Suprapubic skin (tissue), 4 donors: ENCODE measurements around the gene CAPNS2.

Experiments
- CTCF ChIP-seq, 2 donors: fragments of 200-600 bp in 1 of 2; fragments of 450-650 bp in 1 of 2; sonication (generic) in 1 of 2; IDR thresholded peaks; one replicate each; pipeline ENCODE4 v1.5.1; 2016 to 2019; ENCODE audit warnings: antibody characterized with exemption in 2 of 2, mild to moderate bottlenecking in 1 of 2, moderate library complexity in 1 of 2
- EP300 ChIP-seq: sonication (generic); formaldehyde crosslinking; IDR thresholded peaks from one replicate; pipeline ENCODE4 v1.6.1; 2017; ENCODE audit warnings: antibody characterized with exemption
- POLR2A ChIP-seq, 2 donors: fragments of 450-650 bp; IDR thresholded peaks; one replicate each; pipeline ENCODE4 v1.6.1; 2017; ENCODE audit warnings: antibody characterized with exemption in 2 of 2, mild to moderate bottlenecking in 2 of 2, moderate library complexity in 2 of 2
- POLR2AphosphoS5 ChIP-seq, 3 donors: sonication (generic); formaldehyde crosslinking; IDR thresholded peaks; one replicate each; pipeline ENCODE4 v1.6.1; 2017; ENCODE audit warnings: antibody characterized with exemption in 3 of 3

- TF ChIP-seq EP300 (no peak), CTCF (IDR thresholded peaks at IDR 0.05) (no peak), POLR2A (IDR thresholded peaks at IDR 0.05) (no peak), POLR2AphosphoS5 (IDR thresholded peaks at IDR 0.05) (no peak)
Measured at GRCh38 chr16:55540221-55540620, 26.3 kb upstream of the CAPNS2 start.
